ENCODE results near the gene SHB.

DNA sequence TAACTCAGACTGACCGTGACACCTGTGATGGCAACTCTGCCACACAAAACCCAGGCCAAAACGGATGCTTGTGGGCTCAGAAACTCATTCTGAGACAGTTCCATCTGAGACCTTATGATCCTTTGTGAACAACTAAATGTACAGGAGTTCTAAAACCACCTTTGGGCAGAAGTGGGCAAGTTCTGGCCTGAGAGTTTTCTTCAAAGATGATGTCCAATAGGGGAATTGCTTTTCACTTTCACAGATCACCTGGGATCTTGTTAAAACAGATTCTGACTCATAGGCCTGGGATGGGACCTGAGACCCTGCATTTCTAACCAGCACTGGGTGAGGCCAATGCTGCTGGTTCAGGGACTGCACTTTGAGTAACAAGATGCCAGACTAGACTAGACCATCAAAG is 97.3 kb downstream of the SHB start:
- TF ChIP-seq, protein P1, sequence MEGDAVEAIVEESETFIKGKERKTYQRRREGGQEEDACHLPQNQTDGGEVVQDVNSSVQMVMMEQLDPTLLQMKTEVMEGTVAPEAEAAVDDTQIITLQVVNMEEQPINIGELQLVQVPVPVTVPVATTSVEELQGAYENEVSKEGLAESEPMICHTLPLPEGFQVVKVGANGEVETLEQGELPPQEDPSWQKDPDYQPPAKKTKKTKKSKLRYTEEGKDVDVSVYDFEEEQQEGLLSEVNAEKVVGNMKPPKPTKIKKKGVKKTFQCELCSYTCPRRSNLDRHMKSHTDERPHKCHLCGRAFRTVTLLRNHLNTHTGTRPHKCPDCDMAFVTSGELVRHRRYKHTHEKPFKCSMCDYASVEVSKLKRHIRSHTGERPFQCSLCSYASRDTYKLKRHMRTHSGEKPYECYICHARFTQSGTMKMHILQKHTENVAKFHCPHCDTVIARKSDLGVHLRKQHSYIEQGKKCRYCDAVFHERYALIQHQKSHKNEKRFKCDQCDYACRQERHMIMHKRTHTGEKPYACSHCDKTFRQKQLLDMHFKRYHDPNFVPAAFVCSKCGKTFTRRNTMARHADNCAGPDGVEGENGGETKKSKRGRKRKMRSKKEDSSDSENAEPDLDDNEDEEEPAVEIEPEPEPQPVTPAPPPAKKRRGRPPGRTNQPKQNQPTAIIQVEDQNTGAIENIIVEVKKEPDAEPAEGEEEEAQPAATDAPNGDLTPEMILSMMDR (IDR thresholded peaks at IDR 0.05) = no peak
- TF ChIP-seq EP300 (IDR thresholded peaks at IDR 0.05) (no peak), POLR2A (IDR thresholded peaks at IDR 0.05) (no peak), POLR2AphosphoS5 (IDR thresholded peaks at IDR 0.05) (no peak)
